Measurements from ENCODE around the gene ASTN2. TPM values are rescaled to one million over a fixed set of nuclear protein-coding genes. Genes with fewer than 3 reads are reported as not detected.
"Not testable (repeated sequence)": the region's sequence is repeated elsewhere in the genome, so short reads cannot be mapped to it uniquely, and the experiment has no call there.

ASTN2 gene
- total and polyA plus RNA-seq, 2 experiments from 2014 or later = 7.0 to 24.6 TPM

GRCh38 chr9:116891424-116891823 lies 523.4 kb downstream of the ASTN2 start:
- Mint-ChIP-seq H3K27me3 (ENCODE audit: insufficient read depth, low read depth, poor library complexity) (peaks cover 2% of the 10 kb centered on the region), H3K4me3 (no peak overlapping the region), H3K27ac (no peak overlapping the region), H3K36me3 (ENCODE audit: low read depth) (no peaks in the 10 kb centered on the region), H3K9me3 (no peaks in the 10 kb centered on the region), H3K4me1 (peaks cover 14% of the 10 kb centered on the region)
- Histone ChIP-seq H3F3A (replicated peaks; ENCODE audit: low read depth) (no peaks in the 10 kb centered on the region), H3K4me1 (ENCODE audit: insufficient read depth) (peaks cover 10% of the 10 kb centered on the region; the same call in 1 of the 2 replicates), H3K36me3 (ENCODE audit: insufficient read depth) (no peaks in the 10 kb centered on the region), H3K79me2 (replicated peaks; ENCODE audit: insufficient read depth) (no peaks in the 10 kb centered on the region), H3K9me2 (ENCODE audit: insufficient read depth) (0 out of 2 replicates have a peak, but pooled peaks cover 9% of the 10 kb centered on the region), H3K27me3 (ENCODE audit: insufficient read depth) (no peaks in the 10 kb centered on the region), H4K20me1 (replicated peaks; ENCODE audit: insufficient read depth) (no peaks in the 10 kb centered on the region), H3K27ac (ENCODE audit: low read depth) (no peak overlapping the region), H3K4me3 (no peak overlapping the region), H2AFZ (no peak overlapping the region), H3K4me2 (no peak overlapping the region)
- DNase-seq (ENCODE audit: low spot score) = no peak
- ATAC-seq = no peak
- TF ChIP-seq ZNF114 (CRISPR knock-in tag; IDR thresholded peaks at IDR 0.05) (no peak), ZNF462 (CRISPR knock-in tag; IDR thresholded peaks at IDR 0.05) (no peak), EZH2 (IDR thresholded peaks at IDR 0.05; ENCODE audit: low read depth, unreplicated experiment) (no peak)
- TF ChIP-seq, protein P1, sequence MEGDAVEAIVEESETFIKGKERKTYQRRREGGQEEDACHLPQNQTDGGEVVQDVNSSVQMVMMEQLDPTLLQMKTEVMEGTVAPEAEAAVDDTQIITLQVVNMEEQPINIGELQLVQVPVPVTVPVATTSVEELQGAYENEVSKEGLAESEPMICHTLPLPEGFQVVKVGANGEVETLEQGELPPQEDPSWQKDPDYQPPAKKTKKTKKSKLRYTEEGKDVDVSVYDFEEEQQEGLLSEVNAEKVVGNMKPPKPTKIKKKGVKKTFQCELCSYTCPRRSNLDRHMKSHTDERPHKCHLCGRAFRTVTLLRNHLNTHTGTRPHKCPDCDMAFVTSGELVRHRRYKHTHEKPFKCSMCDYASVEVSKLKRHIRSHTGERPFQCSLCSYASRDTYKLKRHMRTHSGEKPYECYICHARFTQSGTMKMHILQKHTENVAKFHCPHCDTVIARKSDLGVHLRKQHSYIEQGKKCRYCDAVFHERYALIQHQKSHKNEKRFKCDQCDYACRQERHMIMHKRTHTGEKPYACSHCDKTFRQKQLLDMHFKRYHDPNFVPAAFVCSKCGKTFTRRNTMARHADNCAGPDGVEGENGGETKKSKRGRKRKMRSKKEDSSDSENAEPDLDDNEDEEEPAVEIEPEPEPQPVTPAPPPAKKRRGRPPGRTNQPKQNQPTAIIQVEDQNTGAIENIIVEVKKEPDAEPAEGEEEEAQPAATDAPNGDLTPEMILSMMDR (conservative IDR thresholded peaks at IDR 0.05; ENCODE audit: low read depth in 2 of 2) = no peak

- not testable (repeated sequence) for ATAC-seq; H3K36me3 Mint-ChIP-seq (ENCODE audit: low read depth); H3K27ac ChIP-seq (ENCODE audit: low read depth); H3K27me3 Mint-ChIP-seq (ENCODE audit: insufficient read depth, low read depth, poor library complexity); H3F3A ChIP-seq (replicated peaks; ENCODE audit: low read depth); H3K79me2 ChIP-seq (replicated peaks; ENCODE audit: insufficient read depth); H3K4me3 Mint-ChIP-seq; DNase-seq (ENCODE audit: low spot score); H3K27me3 ChIP-seq (ENCODE audit: insufficient read depth); H3K4me1 ChIP-seq (ENCODE audit: insufficient read depth); H2AFZ ChIP-seq; H3K4me2 ChIP-seq; H4K20me1 ChIP-seq (replicated peaks; ENCODE audit: insufficient read depth); H3K36me3 ChIP-seq (ENCODE audit: insufficient read depth); H3K9me2 ChIP-seq (ENCODE audit: insufficient read depth); H3K9me3 Mint-ChIP-seq; H3K4me1 Mint-ChIP-seq; H3K4me3 ChIP-seq
- H3K27ac Mint-ChIP-seq = peak overlapping the region; percentile 69; the same call in 1 of the 2 replicates
Observed at GRCh38 chr9:116888476-116888875, 526.4 kb downstream of the ASTN2 start.

All from GM23338 (cell line).